ENCODE results near the gene LYST. TPM values are rescaled to one million over a fixed set of nuclear protein-coding genes. Genes with fewer than 3 reads are reported as not detected.

Gene LYST
- total RNA-seq, 2 experiments from 2014 or later = 4.0 to 8.2 TPM

DNA sequence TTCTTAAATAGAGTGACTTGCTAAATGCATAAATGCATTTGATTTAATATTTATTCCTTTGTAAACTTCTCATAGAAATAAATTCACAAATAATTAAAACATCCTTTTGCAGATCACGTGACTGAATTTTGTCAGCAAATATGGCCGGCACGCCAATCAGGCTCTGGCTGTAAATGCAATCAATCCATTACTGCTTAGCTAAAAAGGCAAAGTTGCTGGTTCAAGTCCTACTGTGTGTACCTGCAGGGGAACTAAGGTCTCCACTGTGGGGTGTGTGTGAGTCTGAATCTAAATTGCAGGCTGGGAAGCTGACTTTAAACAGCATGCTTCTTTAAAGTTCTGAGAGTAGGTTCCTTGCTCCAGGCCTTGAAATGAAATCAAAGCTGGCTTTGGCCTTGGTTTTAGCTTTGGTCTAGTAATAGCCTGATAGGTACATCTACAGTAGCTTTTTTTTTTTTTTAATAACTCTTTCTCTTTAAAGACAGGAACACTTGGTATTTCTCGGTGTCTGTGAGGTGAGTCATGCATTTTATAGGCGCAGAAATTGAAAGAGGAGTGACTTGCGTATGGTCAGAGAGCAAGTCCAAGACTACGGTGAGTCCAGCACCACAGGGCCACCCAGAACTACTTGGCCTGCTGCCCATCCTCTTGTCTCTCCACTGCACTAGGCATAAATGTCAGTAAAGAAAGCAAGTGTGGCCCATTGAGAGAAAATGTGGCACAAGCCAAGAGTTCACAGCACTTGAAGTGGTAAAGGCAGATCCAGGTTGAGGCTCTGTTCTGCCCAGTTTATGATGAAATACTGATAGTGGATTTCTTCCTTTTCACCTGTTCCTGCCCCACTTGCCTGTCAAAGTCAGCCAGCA, 36.2 kb upstream of the LYST start:
- Histone ChIP-seq H3K36me3 (ENCODE audit: insufficient read depth, low read length) (no peaks in the 10 kb centered on the region), H3K4me2 (ENCODE audit: low read length) (no peak overlapping the region), H3K4me3 (ENCODE audit: low read depth, low read length, poor library complexity, severe bottlenecking) (no peak overlapping the region), H3K9me2 (ENCODE audit: insufficient read depth, low read length) (no peaks in the 10 kb centered on the region), H3K4me1 (ENCODE audit: insufficient read depth, low read length, poor library complexity, severe bottlenecking) (no peaks in the 10 kb centered on the region), H3K79me2 (ENCODE audit: insufficient read depth, low read depth, low read length) (no peaks in the 10 kb centered on the region), H4K20me1 (ENCODE audit: insufficient read depth, low read length) (no peaks in the 10 kb centered on the region), H3K9me3 (ENCODE audit: low read length) (no peaks in the 10 kb centered on the region), H3K27ac (ENCODE audit: low read depth, low read length, poor library complexity, severe bottlenecking) (no peak overlapping the region), H2AFZ (ENCODE audit: low read length) (no peak overlapping the region)
- no peak for DNase-seq (ENCODE audit: low spot score)
- BruUV-seq (replicated peaks) = no TSS peak
- ChIA-PET CTCF (ENCODE audit: unreplicated experiment) (no interaction called here), POLR2A (interaction anchor here (0.7 kb wide), 1 partner anchor 56 kb away, joined by 3 read pairs; no protein-coding TSS in a partner anchor)
- intact Hi-C loops (cut with micrococcal nuclease; ENCODE audit: unreplicated experiment) = no loop called here
- TF ChIP-seq, protein P1, sequence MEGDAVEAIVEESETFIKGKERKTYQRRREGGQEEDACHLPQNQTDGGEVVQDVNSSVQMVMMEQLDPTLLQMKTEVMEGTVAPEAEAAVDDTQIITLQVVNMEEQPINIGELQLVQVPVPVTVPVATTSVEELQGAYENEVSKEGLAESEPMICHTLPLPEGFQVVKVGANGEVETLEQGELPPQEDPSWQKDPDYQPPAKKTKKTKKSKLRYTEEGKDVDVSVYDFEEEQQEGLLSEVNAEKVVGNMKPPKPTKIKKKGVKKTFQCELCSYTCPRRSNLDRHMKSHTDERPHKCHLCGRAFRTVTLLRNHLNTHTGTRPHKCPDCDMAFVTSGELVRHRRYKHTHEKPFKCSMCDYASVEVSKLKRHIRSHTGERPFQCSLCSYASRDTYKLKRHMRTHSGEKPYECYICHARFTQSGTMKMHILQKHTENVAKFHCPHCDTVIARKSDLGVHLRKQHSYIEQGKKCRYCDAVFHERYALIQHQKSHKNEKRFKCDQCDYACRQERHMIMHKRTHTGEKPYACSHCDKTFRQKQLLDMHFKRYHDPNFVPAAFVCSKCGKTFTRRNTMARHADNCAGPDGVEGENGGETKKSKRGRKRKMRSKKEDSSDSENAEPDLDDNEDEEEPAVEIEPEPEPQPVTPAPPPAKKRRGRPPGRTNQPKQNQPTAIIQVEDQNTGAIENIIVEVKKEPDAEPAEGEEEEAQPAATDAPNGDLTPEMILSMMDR (conservative IDR thresholded peaks at IDR 0.05; ENCODE audit: low read length) = no peak
- TF ChIP-seq EZH2phosphoT487 (IDR thresholded peaks at IDR 0.05; ENCODE audit: borderline replicate concordance, low read depth, low read length) = no peak

DNA sequence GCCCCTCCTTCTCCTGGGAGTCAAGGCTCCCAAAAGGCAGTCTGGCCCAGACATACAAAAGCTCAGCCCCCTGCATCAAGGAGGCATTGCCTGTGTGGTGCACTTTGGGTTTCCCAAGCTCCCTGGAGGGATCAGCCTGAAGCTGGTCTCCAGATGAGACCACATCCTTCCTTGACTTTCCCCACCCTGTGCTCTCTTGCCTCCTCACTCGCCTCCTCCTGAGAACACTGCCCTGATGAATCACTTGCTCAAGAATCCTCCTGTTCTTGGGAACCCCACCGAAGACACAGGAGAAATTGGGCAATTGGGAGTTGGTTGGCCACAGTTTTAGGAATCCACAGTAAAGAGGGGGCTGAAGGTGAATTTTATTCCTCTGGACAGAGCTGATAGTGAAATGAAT, 34.8 kb upstream of the LYST start:
- TF ChIP-seq EZH2phosphoT487 (IDR thresholded peaks at IDR 0.05; ENCODE audit: borderline replicate concordance, low read depth, low read length) = no peak
- TF ChIP-seq, protein P1 (conservative IDR thresholded peaks at IDR 0.05; ENCODE audit: low read length) = no peak
- ChIA-PET POLR2A (interaction anchor here (0.6 to 0.7 kb wide), 3 partner anchors 30 to 385 kb away, joined by 3 read pairs; no protein-coding TSS in a partner anchor), CTCF (ENCODE audit: unreplicated experiment) (no interaction called here)
- no peak overlapping the region for H3K27ac ChIP-seq (ENCODE audit: low read depth, low read length, poor library complexity, severe bottlenecking)
- no TSS peak for BruUV-seq (replicated peaks)
- no peak overlapping the region for H2AFZ ChIP-seq (ENCODE audit: low read length)
- intact Hi-C loops (cut with micrococcal nuclease; ENCODE audit: unreplicated experiment) = no loop called here
- no peaks in the 10 kb centered on the region for H3K9me2 ChIP-seq (ENCODE audit: insufficient read depth, low read length)
- H3K4me2 ChIP-seq (ENCODE audit: low read length) = no peak overlapping the region
- DNase-seq (ENCODE audit: low spot score) = no peak
- no peak overlapping the region for H3K4me3 ChIP-seq (ENCODE audit: low read depth, low read length, poor library complexity, severe bottlenecking)
- H4K20me1 ChIP-seq (ENCODE audit: insufficient read depth, low read length) = no peaks in the 10 kb centered on the region
- H3K36me3 ChIP-seq (ENCODE audit: insufficient read depth, low read length) = no peaks in the 10 kb centered on the region
- H3K79me2 ChIP-seq (ENCODE audit: insufficient read depth, low read depth, low read length) = no peaks in the 10 kb centered on the region
- H3K4me1 ChIP-seq (ENCODE audit: insufficient read depth, low read length, poor library complexity, severe bottlenecking) = no peaks in the 10 kb centered on the region
- no peaks in the 10 kb centered on the region for H3K9me3 ChIP-seq (ENCODE audit: low read length)

DNA sequence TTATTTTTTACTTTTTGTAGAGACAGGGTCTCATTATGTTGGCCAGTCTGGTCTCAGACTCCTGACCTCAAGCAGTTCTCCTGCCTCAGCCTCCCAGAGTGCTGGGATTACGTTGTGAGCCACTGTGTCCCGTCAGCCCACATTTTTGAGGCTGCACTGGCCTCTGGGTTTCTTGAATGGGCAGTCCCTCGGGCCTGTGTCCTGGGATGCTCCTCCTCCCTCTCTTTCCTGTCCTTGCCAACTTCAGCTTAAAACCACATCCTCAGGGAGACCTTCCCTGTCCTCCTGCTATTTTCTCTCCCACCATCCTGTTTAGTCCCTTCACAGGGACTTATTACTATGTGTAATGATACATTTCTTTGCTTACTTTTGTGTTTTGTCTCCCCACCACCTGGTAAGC, 31.4 kb upstream of the LYST start:
- Histone ChIP-seq H4K20me1 (ENCODE audit: insufficient read depth, low read length) (no peaks in the 10 kb centered on the region), H3K4me3 (ENCODE audit: low read depth, low read length, poor library complexity, severe bottlenecking) (no peak overlapping the region), H3K9me3 (ENCODE audit: low read length) (no peaks in the 10 kb centered on the region), H3K4me1 (ENCODE audit: insufficient read depth, low read length, poor library complexity, severe bottlenecking) (no peaks in the 10 kb centered on the region), H3K27ac (ENCODE audit: low read depth, low read length, poor library complexity, severe bottlenecking) (no peak overlapping the region), H3K36me3 (ENCODE audit: insufficient read depth, low read length) (no peaks in the 10 kb centered on the region), H3K9me2 (ENCODE audit: insufficient read depth, low read length) (no peaks in the 10 kb centered on the region), H2AFZ (ENCODE audit: low read length) (no peak overlapping the region), H3K79me2 (ENCODE audit: insufficient read depth, low read depth, low read length) (no peaks in the 10 kb centered on the region), H3K4me2 (ENCODE audit: low read length) (no peak overlapping the region)
- ChIA-PET CTCF (ENCODE audit: unreplicated experiment) (no interaction called here), POLR2A (interaction anchor here (1.4 kb wide), 1 partner anchor 15 kb away, joined by 3 read pairs; no protein-coding TSS in a partner anchor)
- intact Hi-C loops (cut with micrococcal nuclease; ENCODE audit: unreplicated experiment) = no loop called here
- no TSS peak for BruUV-seq (replicated peaks)
- TF ChIP-seq, protein P1 (conservative IDR thresholded peaks at IDR 0.05; ENCODE audit: low read length) = no peak
- no peak for TF ChIP-seq EZH2phosphoT487 (IDR thresholded peaks at IDR 0.05; ENCODE audit: borderline replicate concordance, low read depth, low read length)
- DNase-seq (ENCODE audit: low spot score) = no peak

Measured in OCI-LY7 (cell line).